HUES6 (cell line): ENCODE measurements around the gene LANCL3.

ENCODE experiments used
- H3K27ac ChIP-seq: 2 replicates; pipeline ENCODE4 v1.7.0; 2013; ENCODE audit warnings: low read depth, mild to moderate bottlenecking, low read length, inconsistent platforms
- H3K27me3 ChIP-seq: 2 replicates; pipeline ENCODE4 v1.6.1; 2013; ENCODE audit warnings: low read length; ENCODE audit not compliant: control insufficient read depth, insufficient read depth
- H3K36me3 ChIP-seq: 2 replicates; pipeline ENCODE4 v1.6.1; 2013; ENCODE audit warnings: low read length; ENCODE audit not compliant: control insufficient read depth, insufficient read depth
- H3K4me1 ChIP-seq: 2 replicates; pipeline ENCODE4 v1.6.1; 2013; ENCODE audit warnings: low read length; ENCODE audit not compliant: control insufficient read depth, insufficient read depth
- H3K4me3 ChIP-seq: 2 replicates; pipeline ENCODE4 v1.5.1; 2013; ENCODE audit warnings: low read depth, low read length
- H3K9ac ChIP-seq: one replicate; pipeline ENCODE4 v1.6.1; 2013; ENCODE audit warnings: mild to moderate bottlenecking, low read length
- H3K9me3 ChIP-seq: 2 replicates; pipeline ENCODE4 v1.6.1; 2013; ENCODE audit warnings: low read depth, low read length; ENCODE audit not compliant: control insufficient read depth, insufficient read depth

LANCL3 gene

DNA sequence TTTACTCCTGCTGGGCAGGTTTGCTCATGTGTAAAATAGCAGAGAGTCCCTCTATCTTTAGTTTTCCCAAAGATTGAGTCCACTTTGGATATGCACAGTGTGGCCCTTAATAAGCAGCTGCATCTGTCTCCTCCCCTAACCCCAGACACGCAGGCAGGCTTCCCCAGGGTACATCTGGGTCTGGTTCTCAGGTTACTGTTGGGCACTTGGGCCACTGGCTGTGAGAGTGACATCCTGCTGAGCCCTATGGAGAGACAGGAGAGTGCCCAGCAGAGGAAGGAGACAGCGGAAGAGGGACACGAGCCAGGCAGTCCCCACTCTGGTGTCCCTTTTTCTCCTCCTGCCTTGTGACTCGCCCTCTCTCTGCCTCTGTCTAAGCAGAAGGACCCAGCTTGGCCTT is 130.1 kb downstream of the LANCL3 start:
- peaks cover 10% of the 10 kb centered on the region; the same call in 1 of the 2 replicates for H3K4me1 ChIP-seq
- H3K27me3 ChIP-seq: no peaks in the 10 kb centered on the region
- H3K9ac ChIP-seq: no peak overlapping the region
- no peak overlapping the region for H3K4me3 ChIP-seq
- no peaks in the 10 kb centered on the region for H3K36me3 ChIP-seq
- no peaks in the 10 kb centered on the region for H3K9me3 ChIP-seq
- no peak overlapping the region for H3K27ac ChIP-seq

DNA sequence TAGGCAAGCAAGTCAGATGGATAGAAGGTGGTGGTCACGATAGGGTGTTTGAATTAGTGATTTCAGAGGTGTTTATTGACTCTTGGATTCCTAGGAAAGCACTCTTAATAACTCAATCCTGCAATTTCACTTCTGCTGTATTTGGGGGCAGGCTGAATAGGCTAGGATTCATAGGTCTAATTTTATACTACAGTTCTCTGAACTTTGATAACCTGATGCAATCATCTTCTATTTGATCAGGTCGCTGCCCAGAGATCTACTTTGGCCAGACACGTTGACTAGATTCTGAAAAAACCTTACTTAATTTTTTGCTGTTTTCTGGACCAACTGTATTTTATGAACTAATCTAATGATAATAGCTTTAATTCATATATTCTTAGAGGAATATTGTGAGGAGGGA is 140.5 kb downstream of the LANCL3 start:
- no peak overlapping the region for H3K27ac ChIP-seq
- H3K36me3 ChIP-seq: no peaks in the 10 kb centered on the region
- H3K4me3 ChIP-seq: no peak overlapping the region
- peaks cover 3% of the 10 kb centered on the region; the same call in 1 of the 2 replicates for H3K9me3 ChIP-seq
- no peak overlapping the region for H3K9ac ChIP-seq
- no peaks in the 10 kb centered on the region for H3K4me1 ChIP-seq
- no peaks in the 10 kb centered on the region; the same call in 1 of the 2 replicates for H3K27me3 ChIP-seq

DNA sequence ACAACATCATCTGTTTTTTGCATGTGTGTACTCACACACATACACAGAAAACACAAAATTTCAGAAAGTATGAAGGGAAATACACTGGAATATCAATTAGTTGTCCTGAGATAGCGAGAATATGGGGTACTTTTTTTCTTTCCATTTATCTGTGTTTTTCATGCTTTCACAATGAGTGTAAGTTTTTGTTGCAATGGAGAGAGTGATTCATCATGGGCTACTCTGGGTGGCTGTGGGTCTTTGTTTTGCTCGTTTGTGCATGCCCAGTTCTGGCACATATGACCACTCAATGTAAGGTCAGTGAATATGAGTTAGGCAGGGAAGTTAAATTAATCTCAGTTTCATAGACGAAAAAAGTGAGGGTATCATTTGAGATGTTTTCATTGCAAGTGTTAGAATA is 141.0 kb downstream of the LANCL3 start:
- Histone ChIP-seq H3K9ac (no peak overlapping the region), H3K36me3 (no peaks in the 10 kb centered on the region), H3K9me3 (peaks cover 3% of the 10 kb centered on the region; the same call in 1 of the 2 replicates), H3K4me3 (no peak overlapping the region), H3K27ac (no peak overlapping the region), H3K27me3 (no peaks in the 10 kb centered on the region; the same call in 1 of the 2 replicates), H3K4me1 (no peaks in the 10 kb centered on the region)

DNA sequence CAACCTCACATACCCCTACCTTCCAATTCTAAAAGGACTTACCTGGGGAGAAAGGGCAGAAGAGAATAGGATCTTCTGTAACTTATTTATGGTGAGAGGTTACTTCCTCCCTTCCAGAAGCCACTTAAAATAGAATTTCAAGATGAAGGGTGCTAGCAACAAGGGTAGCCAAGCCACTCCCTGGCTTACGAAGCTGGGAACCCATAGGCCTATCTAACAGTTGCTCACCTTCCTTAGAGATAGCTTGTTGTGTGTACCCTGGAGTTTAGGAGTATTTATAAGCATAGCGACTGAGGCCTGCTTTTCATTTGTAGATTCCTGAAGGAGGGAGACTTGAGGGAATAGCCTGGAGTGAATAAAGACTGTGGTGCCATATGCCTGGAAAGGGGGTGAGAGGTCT is 143.0 kb downstream of the LANCL3 start:
- Histone ChIP-seq H3K36me3 (no peaks in the 10 kb centered on the region), H3K27me3 (no peaks in the 10 kb centered on the region; the same call in 1 of the 2 replicates), H3K4me3 (no peak overlapping the region), H3K9me3 (no peaks in the 10 kb centered on the region), H3K9ac (no peak overlapping the region), H3K27ac (no peak overlapping the region), H3K4me1 (no peaks in the 10 kb centered on the region)

DNA sequence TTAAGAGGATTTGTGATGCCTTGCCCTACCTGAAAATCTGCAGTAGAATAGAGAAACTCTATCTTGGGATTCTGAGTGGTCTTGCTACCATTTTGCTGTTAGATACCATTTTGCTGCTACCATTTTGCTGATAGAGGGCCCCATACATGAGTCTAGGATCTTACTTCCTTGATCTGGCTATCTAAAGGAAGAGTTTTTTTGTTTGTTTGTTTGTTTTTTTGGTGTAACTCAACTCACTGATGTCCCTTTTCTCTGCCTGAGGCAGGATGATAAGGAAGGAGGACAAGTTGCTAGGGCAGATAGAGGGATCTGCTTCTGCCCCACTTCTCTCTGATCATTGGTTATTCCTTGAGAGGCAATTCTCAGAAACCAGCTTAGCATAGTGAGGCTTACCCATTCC is 145.1 kb downstream of the LANCL3 start:
- no peak overlapping the region for H3K9ac ChIP-seq
- H3K4me1 ChIP-seq: no peaks in the 10 kb centered on the region
- no peak overlapping the region for H3K27ac ChIP-seq
- H3K36me3 ChIP-seq: no peaks in the 10 kb centered on the region
- no peaks in the 10 kb centered on the region for H3K9me3 ChIP-seq
- no peak overlapping the region for H3K4me3 ChIP-seq
- H3K27me3 ChIP-seq: no peaks in the 10 kb centered on the region; the same call in 1 of the 2 replicates

DNA sequence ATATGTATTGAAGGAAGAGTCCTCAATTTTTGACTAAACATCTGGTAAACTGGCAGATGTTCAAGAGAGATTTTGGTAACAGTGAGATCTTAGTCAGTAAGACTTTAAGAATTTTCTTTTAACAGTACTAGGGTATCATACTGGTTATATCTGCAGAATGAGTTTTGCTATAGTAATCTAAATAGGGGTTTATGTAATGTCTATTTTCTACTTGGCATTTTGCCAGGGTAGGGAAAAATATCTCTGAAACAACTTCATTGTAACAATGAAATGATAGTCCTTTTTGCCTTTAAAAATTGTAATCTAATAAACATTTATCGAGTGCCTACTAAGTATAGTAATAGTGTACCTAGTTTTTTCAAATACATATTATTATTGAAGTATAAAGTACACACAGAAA is 146.2 kb downstream of the LANCL3 start:
- Histone ChIP-seq H3K9ac (no peak overlapping the region), H3K4me3 (no peak overlapping the region), H3K27ac (no peak overlapping the region)

DNA sequence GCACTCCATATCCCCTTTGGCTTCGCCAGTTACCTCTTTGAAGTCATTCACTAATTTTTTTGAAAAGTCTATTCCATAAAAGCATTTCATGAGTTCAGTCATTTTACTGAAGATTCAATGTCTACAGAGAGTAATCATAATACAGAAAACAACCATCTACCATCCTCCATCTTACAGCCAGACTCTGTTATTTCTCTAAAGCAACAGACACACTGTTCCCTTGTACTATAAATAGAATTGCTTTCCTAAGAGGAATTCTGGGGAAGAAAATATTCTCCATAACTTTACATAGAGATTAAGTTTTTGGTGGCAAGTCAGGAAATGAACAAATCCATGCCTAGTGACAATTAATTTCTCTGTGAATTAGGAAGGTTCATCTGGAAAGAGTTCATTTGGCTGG is 151.1 kb downstream of the LANCL3 start:
- Histone ChIP-seq H3K4me3 (no peak overlapping the region), H3K36me3 (no peaks in the 10 kb centered on the region), H3K27me3 (no peaks in the 10 kb centered on the region), H3K9me3 (no peaks in the 10 kb centered on the region), H3K4me1 (no peaks in the 10 kb centered on the region), H3K27ac (no peak overlapping the region), H3K9ac (no peak overlapping the region)

More for the DNA sequence above, 146.2 kb downstream of the LANCL3 start:
- Histone ChIP-seq H3K9me3 (no peaks in the 10 kb centered on the region), H3K27me3 (no peaks in the 10 kb centered on the region; the same call in 1 of the 2 replicates), H3K4me1 (no peaks in the 10 kb centered on the region), H3K36me3 (no peaks in the 10 kb centered on the region)

DNA sequence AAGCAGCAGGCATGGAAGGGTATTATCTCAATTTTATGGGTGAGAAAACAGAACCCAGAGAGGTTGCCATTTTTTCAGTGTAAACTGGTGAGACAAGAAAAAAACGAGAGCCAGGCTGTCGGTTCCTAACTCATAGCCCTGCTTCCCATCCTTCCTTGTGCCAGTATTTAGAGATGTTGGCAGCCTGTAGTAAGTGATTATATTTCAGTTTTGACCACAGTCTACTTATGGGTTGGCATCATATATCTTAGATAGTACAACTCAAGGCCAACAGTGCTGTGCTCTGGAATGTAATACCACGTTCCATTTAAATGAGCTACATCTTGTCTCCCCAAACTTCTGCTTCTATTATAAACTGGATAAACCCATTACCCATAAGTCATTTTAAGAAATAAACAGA is 154.9 kb downstream of the LANCL3 start:
- Histone ChIP-seq H3K9me3 (no peaks in the 10 kb centered on the region), H3K4me1 (no peaks in the 10 kb centered on the region), H3K4me3 (no peak overlapping the region), H3K27ac (no peak overlapping the region), H3K27me3 (no peaks in the 10 kb centered on the region; the same call in 1 of the 2 replicates), H3K9ac (no peak overlapping the region), H3K36me3 (no peaks in the 10 kb centered on the region)
